Stimulated activated CD4-positive, alpha-beta T cell treated with anti-CD3 and anti-CD28 coated beads, Interleukin-4, amount 100 ng/mL, for 1 hour (primary cell): ENCODE results near the gene TMPRSS3.

Experiments used
- DNase-seq: peaks from one replicate; pipeline ENCODE4 v3.0.0-alpha.2; 2020

Gene TMPRSS3

DNA sequence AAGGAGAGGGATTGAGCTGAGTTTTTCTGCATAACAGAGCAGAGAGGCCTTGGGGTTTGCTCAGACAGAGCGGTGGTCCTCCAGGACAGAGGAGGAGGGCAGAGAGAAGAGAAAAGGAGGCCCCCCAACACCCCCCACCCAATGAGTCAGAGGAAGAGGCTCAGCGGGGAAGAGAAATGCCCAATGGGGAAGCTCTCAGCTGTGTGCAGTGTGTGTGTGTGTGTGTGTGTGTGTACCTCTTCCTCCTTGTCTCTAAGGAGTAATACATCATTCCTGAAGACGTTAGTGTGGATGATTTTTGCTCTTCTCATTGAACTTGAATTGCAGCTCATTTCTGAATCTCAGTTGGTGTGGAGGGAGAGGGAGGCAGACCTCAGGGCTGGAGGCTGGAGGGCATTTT lies 8.7 kb downstream of the TMPRSS3 start:
- no peak for DNase-seq

DNA sequence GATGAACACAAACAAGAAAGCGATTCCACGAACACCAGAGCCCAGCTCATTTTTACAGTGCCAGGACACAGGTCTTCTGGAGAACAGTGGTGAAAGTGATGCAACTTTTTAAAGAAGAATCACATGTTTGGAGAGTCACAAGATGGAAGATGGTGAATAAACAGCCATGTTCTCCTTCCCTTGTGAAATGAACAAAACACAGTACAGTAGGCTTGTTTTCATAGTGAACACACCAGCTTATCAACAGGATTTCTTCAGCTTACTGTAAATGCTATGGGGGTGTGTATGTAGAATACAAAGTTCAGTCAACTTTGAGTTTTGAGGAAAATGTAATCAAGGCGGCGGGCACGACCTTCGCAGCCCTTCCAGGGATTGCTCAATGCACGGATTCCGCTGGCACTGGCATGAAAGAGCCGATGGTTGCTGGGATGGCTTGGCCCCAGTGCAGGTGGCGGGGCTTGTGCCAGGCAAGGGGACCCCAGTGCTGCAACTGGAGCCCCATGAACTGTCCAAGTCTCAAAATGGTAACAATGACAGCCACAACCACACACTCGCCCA lies 9.7 kb downstream of the TMPRSS3 start:
- no peak for DNase-seq

DNA sequence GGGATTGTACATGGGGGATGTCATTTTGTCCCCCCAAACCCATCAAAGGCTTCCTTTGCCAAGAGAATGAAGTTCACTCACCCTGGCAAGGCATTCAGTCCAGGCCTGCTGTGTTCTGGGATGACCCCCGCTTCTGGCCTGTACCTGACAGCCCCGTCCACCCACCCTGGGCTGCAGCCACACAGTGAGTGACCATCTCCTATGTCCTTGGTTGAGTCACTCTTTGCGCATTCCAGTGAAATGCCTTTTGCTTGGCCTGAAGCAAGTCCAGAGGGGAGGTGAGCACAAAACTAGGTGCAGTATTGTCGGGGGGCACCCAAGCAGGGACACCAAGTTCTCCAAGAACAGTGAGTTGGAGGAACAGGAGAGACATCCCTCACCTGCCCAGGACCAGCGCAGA lies 10.2 kb downstream of the TMPRSS3 start:
- DNase-seq: no peak

DNA sequence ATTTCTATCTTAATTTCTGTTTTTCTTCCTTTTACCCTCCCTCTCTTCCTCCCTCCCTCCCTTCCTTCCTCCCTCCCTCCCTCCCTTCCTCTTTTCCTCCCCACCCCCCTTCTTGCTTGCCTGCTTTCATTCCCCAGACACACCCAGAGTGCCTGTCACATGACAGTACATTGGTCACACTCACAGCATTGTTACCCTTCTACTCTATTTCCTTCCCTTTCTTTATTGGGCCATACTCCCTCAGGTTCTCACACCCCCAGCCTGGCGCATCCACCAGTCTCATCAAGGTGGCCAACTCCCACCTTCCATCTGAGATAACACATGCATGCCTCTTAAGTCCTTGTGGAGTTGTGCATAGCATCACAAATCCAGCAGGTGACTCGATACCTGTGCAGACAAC lies 10.9 kb downstream of the TMPRSS3 start:
- no peak for DNase-seq

DNA sequence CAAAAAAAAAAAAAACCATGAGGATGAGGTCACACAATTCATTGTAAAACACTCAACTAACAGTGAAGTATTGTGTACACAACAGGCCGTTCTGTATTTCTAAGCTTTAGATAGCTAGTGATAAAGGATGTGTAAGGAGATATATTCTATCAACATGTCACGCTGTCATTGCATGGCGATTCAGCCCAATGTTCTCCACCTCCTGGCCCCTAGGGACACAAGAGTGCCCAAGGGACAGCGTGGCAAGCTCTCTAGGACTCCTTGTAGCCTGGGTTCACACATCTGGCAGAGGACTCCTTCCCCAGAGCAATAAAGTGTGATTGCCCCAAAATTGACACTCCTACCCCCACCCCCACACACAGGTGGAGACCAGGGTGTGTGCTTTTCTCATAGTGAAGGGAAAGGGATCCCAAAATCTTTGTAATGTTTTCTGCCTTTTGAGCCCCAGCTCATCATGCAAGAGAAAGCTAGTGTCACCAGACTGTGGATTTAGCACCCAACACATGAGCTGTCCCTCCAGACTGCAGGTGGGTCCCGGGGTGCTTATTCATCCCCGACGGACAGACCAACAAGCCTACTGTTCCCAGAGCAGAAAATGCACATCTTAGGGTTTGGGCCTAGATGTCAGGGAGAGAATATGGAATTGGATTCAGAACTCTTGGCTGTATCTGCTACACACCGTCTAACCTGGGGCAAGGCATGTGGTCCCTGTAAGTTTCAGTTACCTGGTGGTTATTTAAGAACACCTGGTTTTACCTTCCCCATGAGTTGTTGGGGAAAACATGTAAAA lies 11.5 kb downstream of the TMPRSS3 start:
- no peak for DNase-seq

DNA sequence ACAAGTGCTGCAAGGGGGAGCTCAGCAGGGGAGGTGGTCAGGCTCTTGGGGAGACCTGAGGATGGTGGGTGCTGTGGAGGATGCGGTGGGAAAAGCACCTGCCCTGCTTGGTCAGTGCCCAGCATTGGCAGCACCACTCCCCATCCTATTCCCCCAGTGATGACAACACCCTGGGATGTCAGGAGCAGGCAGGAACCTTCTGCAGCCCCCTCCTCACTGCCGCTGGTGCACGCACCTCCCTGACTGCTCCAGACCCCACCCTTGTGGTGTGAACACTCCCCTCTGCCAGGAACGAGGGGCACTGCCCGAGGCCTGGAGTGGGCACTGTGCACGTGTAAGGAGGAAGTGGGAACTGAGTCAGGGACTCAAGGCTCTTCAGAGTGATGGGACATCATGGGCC lies 12.5 kb downstream of the TMPRSS3 start:
- no peak for DNase-seq

DNA sequence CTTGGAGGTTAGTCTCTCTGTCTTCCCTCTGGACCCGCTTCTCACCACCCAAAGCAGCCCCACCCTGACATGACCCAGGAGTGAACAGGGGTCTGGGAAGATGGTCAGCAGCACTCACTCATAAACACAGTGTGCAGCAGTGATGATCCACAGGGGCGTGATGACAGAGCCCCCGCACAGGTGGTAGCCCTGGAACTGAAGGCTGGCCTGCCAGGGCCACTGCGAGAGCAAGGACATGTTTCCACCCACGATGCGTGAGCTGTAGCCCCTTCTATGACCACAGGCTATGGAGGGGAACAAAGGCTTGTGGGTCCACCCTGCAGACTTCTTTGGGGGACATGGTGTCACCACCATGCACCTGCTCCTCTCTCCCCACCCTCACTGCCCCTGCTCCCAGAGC lies 12.9 kb downstream of the TMPRSS3 start:
- DNase-seq: no peak

DNA sequence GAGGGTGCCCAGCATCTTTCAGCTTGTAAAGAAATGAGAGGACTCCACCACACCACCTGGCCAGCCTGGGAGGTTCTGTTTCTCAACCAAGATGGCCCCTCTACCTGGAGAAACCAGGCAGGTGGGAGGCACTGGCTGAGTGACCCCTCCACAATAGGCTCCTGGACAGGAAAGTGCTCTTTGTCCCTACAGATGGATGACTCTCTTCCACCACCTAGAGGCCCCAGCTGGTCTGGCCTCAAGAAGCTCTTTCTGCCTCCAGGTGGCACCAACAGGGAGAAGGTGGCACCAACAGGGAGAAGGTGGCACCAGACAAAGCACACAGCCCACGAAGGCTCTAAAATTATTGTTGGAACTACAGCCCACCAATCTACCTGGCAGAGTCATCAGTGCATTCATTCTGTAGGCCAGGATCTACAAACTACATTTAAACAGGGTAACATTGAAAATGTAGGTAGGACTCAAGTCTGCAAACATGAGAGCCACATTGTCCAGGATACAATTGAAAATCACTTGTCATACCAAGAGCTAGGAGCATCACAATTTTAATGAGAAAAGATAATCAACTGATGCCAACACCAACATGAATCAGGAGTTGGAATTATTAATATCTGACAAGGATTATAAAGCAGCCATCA lies 14.4 kb downstream of the TMPRSS3 start:
- peak; percentile 30 for DNase-seq

DNA sequence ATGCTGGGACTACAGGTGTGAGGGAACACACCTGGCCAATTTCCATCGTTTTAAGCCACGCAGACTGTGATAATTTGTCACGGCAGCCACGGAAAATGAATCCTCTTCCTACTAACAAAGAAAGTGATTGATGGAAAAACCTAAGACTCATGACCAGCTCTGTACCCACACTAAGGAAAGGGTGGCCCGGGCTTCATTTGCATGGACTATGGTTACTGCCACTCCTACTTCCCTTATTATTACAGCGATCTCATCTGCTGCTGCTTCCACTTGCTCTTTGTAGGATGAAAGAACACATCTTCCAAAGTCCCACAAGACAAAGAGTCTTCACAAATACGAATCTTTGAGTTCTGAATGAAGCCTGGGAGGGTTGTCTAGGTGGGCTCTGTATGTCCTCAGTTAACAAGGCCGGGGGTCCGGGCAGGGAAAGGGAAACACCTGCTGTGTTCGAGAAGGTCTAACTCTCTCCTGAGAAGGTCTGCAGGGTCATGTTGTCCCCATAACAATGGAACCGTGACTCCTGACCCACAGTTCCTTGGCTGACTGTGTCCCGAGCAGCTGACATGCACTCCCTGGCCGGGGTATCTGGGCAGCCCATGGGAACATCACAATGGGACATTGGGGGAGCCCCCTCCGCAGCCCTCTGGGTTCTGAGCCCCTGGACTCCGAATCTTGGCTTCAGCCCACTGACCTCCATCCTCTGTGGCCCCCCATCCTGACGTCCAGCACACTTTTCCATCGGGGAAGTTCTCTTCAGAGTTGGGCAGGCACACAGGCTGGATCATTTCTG lies 16.2 kb downstream of the TMPRSS3 start:
- no peak for DNase-seq

DNA sequence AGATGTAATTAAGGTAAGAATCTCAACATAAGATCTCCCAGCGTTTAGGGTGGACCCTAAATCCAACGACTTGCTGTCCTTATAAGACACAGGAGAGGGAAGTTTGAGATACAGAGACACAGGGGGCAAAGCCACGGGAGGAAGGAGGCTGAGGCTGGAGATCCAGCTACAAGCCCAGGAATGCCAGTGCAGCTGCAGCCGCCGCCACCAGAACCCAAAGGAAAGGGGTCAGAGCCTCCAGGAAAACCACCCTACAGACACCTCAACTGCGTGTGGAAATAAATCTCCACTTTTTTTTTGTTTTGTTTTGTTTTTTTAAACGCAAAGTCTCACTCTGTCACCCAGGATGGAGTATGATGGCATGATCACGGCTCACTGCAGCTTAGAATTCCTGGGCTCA lies 17.4 kb downstream of the TMPRSS3 start:
- no peak for DNase-seq

DNA sequence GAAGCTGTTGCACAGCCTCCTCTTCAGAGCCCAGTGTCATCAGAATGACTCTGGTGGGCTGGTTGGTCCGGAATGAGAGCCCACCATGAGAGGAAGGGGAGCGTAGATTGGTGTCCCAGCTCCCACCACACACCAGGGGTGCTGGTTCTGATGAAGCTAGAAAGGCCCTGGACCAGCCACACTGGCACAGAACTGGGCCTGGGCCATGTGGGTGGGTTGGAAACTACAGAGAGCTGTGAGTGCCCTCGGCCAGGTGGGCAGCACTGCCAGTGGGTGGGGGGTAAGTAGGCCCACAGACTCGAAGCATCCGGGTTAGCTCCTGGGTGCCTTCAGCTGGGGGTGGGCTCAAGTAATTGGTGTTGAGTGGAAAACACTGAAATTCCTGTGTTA lies 17.9 kb downstream of the TMPRSS3 start:
- no peak for DNase-seq

DNA sequence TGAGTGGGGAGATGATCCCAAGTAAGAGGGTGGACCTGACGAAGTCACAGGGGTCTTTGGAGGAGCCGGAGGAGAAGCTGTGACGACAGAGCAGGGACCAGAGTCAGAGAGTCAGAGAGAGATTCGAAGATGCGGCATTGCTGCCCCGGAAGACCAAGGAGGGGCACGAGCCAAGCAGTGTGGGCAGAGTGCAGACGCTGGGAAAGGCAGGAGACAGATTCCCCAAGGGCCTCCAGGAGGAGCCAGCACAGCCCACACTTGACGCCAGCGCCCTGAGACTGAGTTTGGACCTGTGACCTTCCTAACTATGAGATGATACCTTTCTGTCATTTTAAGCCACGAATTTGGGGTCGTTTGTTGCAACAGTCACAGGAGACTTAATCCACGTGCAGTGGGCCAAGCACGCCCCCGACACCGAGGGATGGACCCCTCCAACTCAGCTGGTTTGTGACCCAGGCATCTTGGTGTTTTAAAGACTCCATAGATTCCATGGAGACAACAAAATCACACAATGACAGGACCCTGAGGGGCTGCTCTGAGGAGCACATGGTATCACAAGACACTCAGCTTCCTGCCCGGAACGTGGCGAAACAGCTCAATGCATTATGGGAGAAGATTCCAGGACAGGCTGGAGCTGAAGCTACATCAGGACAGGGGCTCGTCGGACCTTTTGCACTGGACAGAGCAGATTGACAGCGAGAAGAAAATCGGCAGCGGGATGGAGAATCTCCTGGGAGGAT lies 18.5 kb downstream of the TMPRSS3 start:
- no peak for DNase-seq

DNA sequence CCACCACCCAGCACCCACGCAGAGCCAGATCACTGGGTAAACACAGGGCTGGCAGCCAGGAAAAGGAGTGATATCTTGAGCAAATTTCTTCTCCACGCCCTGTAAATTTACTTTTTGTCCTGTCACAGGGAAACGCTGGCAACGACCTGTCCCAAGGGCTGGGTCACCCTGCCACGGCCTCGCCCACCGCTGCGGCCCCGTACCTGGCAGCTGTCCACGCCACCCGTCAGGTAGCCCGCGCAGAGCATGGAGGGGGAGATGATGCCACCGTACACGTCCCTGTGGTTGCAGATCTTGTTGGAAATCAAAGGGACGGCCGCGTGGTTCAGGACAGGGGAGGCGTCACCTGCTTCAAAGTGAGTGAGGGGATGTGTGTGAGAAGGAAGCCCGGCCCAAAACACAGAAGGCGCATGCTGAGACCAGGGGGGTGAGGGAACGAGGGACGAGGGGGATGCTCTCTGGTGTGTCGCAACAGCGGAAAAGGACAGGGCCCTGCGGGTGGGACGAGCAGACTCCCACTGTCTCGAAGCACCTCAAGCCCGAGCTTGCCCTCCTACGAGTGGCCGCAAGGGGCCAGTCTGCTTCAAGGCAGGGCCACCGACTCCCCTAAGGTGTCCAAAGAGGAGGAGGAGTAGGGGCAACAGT lies 19.4 kb downstream of the TMPRSS3 start:
- DNase-seq: no peak

DNA sequence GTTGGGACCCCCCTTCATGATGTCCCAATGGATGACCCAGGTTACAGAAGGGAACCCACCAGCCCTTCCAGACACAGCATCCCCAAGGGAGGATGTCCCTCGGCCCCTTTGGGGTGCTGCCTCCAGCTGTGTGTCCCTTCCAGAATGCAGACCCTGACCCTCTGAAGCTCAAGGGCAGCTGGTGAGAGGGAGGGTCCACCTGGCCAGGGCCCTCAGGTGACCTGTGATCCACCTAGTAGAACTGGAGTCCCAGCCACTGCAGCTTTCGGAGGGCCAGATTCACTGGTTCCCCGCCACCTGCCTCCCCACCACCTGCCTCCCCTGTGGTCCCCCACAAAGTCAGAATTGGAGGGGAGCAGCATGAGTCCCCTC lies 19.9 kb downstream of the TMPRSS3 start:
- no peak for DNase-seq

DNA sequence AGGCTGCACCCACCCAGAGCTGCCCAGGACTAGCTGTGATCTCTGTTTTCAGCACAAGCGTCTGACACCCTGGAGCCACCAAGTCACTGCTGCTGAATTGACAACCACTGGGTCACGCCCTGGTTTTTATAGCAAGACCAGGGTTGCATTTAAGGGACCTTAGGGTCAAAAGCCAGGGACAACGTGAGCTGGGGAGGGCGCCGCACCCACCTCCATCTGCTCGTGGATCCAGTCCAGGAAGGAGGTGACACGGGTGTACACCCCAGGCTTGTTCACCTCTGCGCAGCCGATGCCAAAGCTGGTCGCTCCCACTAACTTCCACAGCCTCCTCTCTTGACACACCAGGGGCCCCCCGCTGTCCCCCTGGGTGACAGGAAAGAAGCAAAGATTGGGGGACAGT lies 20.3 kb downstream of the TMPRSS3 start:
- no peak for DNase-seq

DNA sequence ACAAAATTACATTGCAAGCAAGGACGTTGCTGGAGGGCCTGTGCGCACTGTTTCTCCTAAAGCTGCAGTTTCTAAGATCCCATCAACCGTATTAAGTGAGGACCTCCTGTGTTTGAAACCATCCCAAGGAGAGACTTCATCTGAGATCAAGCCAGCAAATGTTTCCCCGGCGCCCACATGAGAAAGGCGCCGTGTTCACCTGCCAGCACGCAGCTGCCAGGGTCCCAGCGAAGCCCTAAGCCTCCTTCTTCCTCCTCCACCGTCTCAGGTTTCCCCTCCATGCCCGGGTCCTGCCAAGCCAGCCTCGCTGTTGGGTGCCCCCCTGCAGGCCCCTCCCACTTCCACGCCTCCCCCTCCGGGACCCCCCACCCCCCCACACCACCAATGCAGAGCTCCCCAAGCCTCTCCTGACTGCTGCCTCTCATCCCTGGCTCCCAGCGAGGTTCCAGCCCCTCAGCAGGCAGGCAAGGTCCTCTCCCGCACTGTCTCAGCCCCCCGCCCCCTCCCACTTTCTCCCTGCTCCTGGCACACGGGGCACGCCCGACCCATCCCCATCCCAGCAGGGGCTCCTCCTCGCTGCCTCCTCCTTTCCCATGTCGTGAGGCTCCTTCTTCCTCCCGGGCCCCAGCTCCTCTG lies 20.9 kb downstream of the TMPRSS3 start:
- DNase-seq: no peak

DNA sequence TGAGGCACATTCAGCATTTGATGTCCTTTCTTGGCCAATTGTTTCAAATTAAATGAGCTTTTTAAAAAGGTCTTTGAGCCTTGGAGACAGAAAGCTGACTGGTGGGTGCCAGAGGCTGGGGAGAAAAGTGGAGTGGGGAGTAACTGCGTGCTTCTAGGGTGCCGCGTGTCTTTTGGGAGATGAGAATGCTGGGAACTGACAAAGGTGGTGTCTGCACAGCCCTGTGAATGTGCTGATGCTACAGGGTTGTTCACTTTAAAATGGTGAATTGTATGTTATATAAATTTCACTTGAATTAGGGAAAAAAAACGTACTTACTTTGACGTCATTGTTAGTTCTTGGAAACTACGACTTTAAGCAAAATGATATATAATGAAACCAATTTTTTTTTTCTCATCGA lies 21.4 kb downstream of the TMPRSS3 start:
- DNase-seq: no peak

DNA sequence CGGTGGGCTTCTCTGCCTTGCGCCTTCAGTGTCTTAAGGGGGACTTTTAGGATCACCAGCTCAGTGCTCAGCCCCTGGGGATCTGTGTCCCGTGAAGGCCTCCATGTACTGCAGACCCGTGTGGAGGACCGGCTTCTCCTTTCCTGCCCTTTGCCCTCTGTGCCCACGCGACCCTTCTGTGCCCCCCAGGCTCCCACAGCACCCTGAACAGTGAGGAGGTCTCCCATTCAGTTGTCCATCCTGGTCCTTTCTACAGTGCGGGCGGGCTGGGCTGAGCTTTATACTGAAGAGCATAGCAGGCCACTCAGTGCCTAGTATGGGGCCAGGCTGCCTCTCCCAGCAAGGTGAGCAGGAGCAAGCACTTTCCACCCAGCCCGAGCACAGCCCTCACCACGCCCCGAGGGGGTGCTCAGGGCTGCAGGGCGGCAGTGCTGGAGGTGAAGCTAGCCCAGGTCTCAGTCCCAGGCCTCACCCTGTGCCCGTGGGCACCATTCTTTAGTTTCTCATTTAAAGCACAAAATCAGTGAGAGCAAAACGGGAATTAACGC lies 21.9 kb downstream of the TMPRSS3 start:
- no peak for DNase-seq

DNA sequence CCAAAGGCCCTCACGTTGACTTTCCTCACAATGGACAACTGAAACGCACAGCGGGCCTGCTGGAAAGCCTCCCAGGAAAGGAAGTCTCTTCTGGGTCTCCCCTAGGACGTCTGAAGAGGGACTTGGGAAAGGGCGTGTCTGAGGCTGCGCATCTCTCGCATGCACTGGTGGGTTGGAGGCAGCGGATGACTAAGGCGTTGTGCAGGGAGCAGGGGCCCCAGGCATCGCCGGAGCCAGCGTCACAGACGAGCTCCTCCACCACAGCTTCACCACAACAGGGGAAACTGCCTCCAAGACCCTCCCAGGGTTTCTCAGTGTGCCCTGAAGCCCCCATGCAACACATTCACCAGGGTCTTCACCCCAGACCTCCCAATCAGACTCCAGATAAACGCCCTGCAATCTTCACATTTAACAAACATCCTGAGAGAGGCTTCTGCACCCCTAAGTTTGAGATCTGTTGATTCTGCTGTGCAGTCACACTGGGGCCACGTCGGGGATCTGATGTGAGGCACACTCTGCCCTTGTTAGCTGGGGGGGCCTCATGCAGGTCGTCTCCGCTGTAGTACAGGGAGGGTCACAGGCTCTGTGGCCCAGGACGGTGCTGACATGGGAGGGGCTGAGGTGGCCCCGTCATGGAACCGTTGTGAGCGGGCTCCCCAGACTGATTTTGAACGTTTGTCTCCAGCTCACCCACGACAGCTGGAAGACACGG lies 22.5 kb downstream of the TMPRSS3 start:
- DNase-seq: peak; percentile 14

DNA sequence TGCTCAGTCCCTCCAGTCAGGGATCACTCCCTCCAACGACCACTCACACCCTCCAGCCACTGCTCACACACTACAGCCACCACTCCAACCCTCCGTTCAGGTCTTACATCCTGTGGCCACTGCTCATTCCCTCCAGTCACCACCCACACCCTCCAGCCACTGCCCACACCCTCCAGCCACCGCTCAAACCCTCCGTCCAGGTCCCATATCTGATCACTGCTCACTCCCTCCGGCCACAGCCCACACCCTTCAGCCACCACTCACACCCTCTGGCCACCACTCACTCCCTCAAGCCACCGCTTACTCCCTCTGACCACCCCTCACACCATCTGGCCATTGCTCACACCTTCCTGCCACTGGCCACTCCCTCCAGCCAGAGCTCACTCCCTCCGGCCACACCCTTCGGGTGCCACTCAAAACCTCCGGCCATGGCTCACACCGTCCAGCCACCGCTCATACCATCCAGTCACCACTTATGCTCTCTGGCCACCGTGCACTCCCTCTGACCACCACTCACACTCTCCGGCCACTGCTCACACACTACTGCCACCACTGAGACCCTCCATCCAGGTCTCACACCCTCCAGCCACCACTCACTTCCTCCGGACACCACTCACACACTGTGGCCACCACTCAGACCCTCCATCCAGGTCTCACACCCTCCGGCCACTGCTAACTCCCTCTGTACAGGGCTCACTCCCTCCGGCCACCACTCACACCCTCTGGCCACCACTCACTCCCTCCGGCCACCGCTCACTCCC lies 24.8 kb downstream of the TMPRSS3 start:
- no peak for DNase-seq
